ENCODE data around the gene MEI4.

The MEI4 gene

GRCh38 chr6:77972334-77972733 lies 319.5 kb downstream of the MEI4 start:
- DNase-seq = no peak
- no peak for ATAC-seq

Measured in stimulated activated naive CD8-positive, alpha-beta T cell treated with anti-CD3 and anti-CD28 coated beads, Interleukin-15, Interleukin-2, amounts not matched to agents 100 U/mL and 50 U/mL, for 24 hours (primary cell).